GM12801 (cell line): ENCODE measurements around the gene RGP1.

Source experiments
- TF ChIP-seq, protein P1 (sequence below): IDR thresholded peaks from one replicate; pipeline ENCODE4 v1.5.1; 2011; ENCODE audit warnings: control low read depth; ENCODE audit not compliant: insufficient read length; ENCODE audit errors: extremely low read depth

Gene RGP1

DNA sequence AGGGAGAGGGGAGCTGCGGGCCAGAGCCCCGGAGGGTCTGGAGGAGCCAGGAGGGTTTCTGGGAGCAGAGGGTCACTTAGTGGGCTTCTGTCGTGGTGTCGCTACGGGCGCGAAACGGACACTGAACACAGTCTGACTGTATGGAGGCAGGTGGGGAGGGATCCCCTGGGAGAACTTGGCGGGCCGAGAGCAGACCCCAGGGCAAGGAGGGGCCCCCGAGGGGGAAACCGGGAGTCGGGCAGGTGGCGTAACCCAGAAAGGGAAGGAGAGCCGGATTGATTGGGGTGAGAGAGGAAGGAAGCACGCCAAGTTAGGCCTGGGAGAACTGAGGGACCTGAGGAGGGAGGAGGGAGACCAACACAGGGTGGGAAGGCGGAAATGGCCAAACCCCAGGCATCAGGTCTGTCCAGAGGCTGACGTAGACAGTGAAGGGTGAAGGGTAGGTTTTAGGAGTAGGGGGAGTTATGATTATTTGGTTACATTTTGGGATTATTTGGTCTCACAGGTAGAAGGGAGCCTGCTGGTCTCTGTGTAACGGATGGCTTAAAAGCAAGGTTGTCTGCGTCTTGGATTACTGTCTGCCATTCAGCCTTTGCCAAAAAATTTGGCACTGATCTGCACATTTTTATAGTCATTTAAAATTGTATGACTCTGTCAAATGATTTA is 8.3 kb downstream of the RGP1 start:
- TF ChIP-seq, protein P1, sequence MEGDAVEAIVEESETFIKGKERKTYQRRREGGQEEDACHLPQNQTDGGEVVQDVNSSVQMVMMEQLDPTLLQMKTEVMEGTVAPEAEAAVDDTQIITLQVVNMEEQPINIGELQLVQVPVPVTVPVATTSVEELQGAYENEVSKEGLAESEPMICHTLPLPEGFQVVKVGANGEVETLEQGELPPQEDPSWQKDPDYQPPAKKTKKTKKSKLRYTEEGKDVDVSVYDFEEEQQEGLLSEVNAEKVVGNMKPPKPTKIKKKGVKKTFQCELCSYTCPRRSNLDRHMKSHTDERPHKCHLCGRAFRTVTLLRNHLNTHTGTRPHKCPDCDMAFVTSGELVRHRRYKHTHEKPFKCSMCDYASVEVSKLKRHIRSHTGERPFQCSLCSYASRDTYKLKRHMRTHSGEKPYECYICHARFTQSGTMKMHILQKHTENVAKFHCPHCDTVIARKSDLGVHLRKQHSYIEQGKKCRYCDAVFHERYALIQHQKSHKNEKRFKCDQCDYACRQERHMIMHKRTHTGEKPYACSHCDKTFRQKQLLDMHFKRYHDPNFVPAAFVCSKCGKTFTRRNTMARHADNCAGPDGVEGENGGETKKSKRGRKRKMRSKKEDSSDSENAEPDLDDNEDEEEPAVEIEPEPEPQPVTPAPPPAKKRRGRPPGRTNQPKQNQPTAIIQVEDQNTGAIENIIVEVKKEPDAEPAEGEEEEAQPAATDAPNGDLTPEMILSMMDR, result no peak

DNA sequence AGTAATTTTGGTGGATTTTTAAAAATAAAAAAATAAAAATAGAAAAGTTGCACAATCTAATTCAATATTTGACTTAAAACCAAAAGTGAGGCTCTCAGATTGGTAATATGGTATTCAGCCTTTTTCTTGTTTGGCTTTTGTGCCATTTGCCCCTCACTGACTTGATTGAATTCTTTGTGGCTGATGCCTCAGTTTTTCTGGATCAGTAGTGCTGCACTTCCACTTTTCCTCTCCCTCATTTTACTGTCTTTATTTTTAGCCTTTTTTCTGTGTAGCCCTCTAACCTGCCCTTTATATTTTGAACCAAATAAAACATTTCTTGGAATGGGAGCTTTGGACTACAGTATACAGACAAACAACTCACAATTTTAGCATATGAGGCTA is 8.8 kb downstream of the RGP1 start:
- TF ChIP-seq, protein P1, result no peak

DNA sequence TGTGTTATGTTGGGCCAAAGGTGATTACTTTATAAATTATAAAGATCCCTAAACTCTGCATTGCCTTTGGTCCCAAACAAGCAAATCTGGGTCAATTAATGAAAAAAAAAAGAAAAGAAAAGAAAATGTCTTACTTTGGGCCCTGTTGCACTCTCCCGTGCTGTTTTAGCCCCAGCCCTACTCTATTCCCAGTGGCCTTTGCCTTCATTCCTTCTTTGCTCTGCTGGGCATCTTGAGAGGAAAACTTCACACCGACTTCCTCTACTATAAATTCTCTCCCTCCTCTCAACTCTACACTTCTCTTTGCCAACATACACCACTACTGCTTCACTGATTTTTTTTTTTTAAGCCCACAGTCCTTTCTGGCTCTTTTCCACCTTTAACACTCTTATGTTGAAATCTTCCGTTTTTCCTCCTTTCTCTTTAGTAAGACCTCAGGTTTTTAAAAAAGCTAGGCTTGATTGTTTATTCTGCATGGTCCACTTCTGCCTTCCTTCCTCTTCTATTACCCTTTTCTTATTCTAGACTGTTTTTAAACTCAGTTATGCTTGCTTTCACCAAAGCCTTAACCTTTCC is 9.5 kb downstream of the RGP1 start:
- TF ChIP-seq, protein P1, result no peak

DNA sequence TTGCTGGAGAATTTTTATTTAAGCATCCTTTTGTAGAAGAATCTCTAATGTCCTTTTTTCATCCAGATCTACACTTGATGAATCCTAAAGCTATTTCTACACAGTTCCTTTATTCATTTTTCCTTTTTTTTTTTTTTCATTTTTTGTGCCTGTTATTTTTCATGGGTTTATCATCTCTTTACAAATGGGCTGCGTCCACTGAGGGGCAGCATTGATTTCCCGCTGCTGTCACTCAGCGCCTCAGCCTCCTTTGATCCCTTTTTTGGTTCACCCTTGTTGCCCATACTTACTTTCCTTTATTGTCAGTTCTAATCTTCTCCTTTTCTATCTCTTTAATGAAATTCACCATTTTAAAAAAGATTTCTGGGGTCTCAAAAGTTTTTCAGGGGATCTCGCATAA is 10.7 kb downstream of the RGP1 start:
- TF ChIP-seq, protein P1, result no peak

DNA sequence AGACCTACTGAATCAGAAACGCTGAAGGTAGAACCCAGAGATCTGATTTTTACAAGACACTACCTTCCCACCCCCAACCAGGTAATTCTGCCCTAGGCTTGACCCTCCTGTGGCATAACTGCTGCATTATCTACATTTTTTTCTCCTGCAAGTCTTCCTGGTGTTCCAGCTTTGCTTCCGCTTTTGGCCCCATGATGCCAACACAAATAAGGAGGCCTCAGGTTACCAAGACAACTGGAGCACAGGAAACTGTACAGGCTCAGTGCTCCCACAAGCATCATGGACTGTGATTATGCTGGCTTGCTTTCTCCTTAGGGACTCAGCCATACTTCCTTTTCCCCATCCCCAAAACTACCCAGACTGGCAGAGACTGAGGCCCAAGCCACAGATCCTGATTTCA is 11.6 kb downstream of the RGP1 start:
- TF ChIP-seq, protein P1, result no peak

DNA sequence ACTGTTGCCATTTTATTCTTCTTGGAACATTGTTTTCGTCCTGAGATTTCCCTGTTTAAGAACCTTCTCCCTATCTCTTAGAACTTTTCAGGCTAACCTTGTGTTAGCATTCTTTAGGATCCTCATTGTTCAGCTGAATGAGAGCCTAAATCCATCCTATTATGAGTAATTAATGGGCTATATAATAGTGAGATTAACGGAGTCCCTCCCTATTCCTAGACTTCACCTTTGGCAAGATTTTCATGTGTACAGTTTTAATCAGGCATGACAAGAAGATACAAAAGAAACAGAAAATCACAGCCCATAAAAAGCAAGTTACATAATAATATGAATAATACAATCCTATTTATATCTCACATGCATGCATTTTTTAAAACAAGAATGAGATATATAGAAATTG is 14.1 kb downstream of the RGP1 start:
- TF ChIP-seq, protein P1, result no peak

DNA sequence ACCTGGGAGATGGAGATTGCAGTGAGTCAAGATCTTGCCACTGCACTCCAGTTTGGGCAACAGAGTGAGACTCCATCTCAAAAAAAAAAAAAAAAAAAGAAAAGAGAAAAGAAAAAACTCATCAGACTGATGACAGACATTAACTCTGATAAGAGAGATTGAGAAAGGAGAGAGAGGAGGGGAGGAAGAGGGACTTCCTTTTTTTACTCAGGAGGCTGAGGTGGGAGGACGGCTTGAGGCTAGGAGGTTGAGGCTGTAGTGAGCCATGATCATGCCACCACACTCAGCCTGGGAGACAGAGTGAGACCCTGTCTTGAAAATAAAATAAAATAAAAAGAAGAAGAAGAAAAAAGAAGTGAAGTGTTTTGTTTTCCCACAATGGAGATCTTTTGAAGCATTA is 14.7 kb downstream of the RGP1 start:
- TF ChIP-seq, protein P1, result no peak
